ENCODE data around the gene MUC13.
"Not testable (repeated sequence)": the region's sequence is repeated elsewhere in the genome, so short reads cannot be mapped to it uniquely, and the experiment has no call there.

The MUC13 gene

GRCh38 chr3:124960698-124961097 is 26.1 kb upstream of the MUC13 start:
- no peak overlapping the region for H3K14ac ChIP-seq (ENCODE audit: low read length)
- H2AK5ac ChIP-seq (ENCODE audit: low read depth, low read length) = no peak overlapping the region
- H2BK120ac ChIP-seq (ENCODE audit: low read depth, low read length) = no peak overlapping the region
- H4K91ac ChIP-seq (ENCODE audit: low read depth, low read length, poor library complexity) = no peak overlapping the region
- H3K79me1 ChIP-seq (ENCODE audit: low read depth, low read length) = no peaks in the 10 kb centered on the region
- no peaks in the 10 kb centered on the region for H3K9me3 ChIP-seq (replicated peaks in 1 of 2; ENCODE audit: control insufficient read depth in 2 of 2, insufficient read depth in 1 of 2, low read depth in 1 of 2, low read length in 2 of 2)
- no peak overlapping the region for H4K8ac ChIP-seq (ENCODE audit: low read depth, low read length)
- H3K23ac ChIP-seq (ENCODE audit: low read depth, low read length, poor library complexity) = no peak overlapping the region
- H3K4ac ChIP-seq (ENCODE audit: low read length) = no peak overlapping the region
- no peak overlapping the region for H2BK5ac ChIP-seq (ENCODE audit: low read length)
- H3K27ac ChIP-seq (replicated peaks; ENCODE audit: low read length) = no peak overlapping the region
- H3K27me3 ChIP-seq (ENCODE audit: control insufficient read depth in 3 of 3, insufficient read depth in 3 of 3, low read depth in 1 of 3, low read length in 3 of 3) = no peaks in the 10 kb centered on the region
- no peak overlapping the region for H2BK12ac ChIP-seq (ENCODE audit: low read length)
- no peak for DNase-seq (ENCODE audit: low spot score)
- no CpG with 5 or more reads among the region's 5 CpGs for WGBS, 2 donors (ENCODE audit: extremely low coverage in 2 of 2, insufficient read length in 2 of 2, insufficient replicate concordance in 1 of 2)
- no peaks in the 10 kb centered on the region for H3K36me3 ChIP-seq (replicated peaks in 1 of 2; ENCODE audit: control insufficient read depth in 2 of 2, insufficient read depth in 2 of 2, low read length in 2 of 2)
- no peak overlapping the region for H3K4me2 ChIP-seq (ENCODE audit: insufficient read depth, low read length, poor library complexity, severe bottlenecking)
- H3K4me3 ChIP-seq (ENCODE audit: low read length in 2 of 2) = no peak overlapping the region
- no peak overlapping the region for H2BK15ac ChIP-seq (ENCODE audit: low read length)
- no peaks in the 10 kb centered on the region for H3K4me1 ChIP-seq (ENCODE audit: control insufficient read depth in 2 of 2, insufficient read depth in 1 of 2, low read depth in 1 of 2, low read length in 2 of 2)
- H3K9ac ChIP-seq (ENCODE audit: low read depth, low read length, poor library complexity) = no peak overlapping the region
- H3K18ac ChIP-seq (ENCODE audit: low read length) = no peak overlapping the region
- H2AFZ ChIP-seq (ENCODE audit: low read length) = no peak overlapping the region

GRCh38 chr3:124960105-124960504 is 25.6 kb upstream of the MUC13 start:
- Histone ChIP-seq H3K23ac (ENCODE audit: low read depth, low read length, poor library complexity) (no peak overlapping the region), H3K4me2 (ENCODE audit: insufficient read depth, low read length, poor library complexity, severe bottlenecking) (no peak overlapping the region), H2BK15ac (ENCODE audit: low read length) (no peak overlapping the region), H3K36me3 (replicated peaks in 1 of 2; ENCODE audit: control insufficient read depth in 2 of 2, insufficient read depth in 2 of 2, low read length in 2 of 2) (no peaks in the 10 kb centered on the region), H2BK120ac (ENCODE audit: low read depth, low read length) (no peak overlapping the region), H2BK5ac (ENCODE audit: low read length) (no peak overlapping the region), H3K9me3 (replicated peaks in 1 of 2; ENCODE audit: control insufficient read depth in 2 of 2, insufficient read depth in 1 of 2, low read depth in 1 of 2, low read length in 2 of 2) (no peaks in the 10 kb centered on the region), H3K4ac (ENCODE audit: low read length) (no peak overlapping the region), H4K8ac (ENCODE audit: low read depth, low read length) (no peak overlapping the region), H3K14ac (ENCODE audit: low read length) (no peak overlapping the region), H3K27me3 (ENCODE audit: control insufficient read depth in 3 of 3, insufficient read depth in 3 of 3, low read depth in 1 of 3, low read length in 3 of 3) (no peaks in the 10 kb centered on the region), H3K79me1 (ENCODE audit: low read depth, low read length) (no peaks in the 10 kb centered on the region), H2BK12ac (ENCODE audit: low read length) (no peak overlapping the region), H2AK5ac (ENCODE audit: low read depth, low read length) (no peak overlapping the region), H2AFZ (ENCODE audit: low read length) (no peak overlapping the region), H3K18ac (ENCODE audit: low read length) (no peak overlapping the region), H3K9ac (ENCODE audit: low read depth, low read length, poor library complexity) (no peak overlapping the region), H4K91ac (ENCODE audit: low read depth, low read length, poor library complexity) (no peak overlapping the region), H3K4me3 (ENCODE audit: low read length in 2 of 2) (no peak overlapping the region), H3K27ac (replicated peaks; ENCODE audit: low read length) (no peak overlapping the region), H3K4me1 (ENCODE audit: control insufficient read depth in 2 of 2, insufficient read depth in 1 of 2, low read depth in 1 of 2, low read length in 2 of 2) (no peaks in the 10 kb centered on the region)
- no CpG with 5 or more reads among the region's 3 CpGs for WGBS, 2 donors (ENCODE audit: extremely low coverage in 2 of 2, insufficient read length in 2 of 2, insufficient replicate concordance in 1 of 2)
- no peak for DNase-seq (ENCODE audit: low spot score)

- not testable (repeated sequence) for DNase-seq (ENCODE audit: low spot score); H2BK120ac ChIP-seq (ENCODE audit: low read depth, low read length); H3K9ac ChIP-seq (ENCODE audit: low read depth, low read length, poor library complexity); H3K4me1 ChIP-seq (ENCODE audit: control insufficient read depth in 2 of 2, insufficient read depth in 1 of 2, low read depth in 1 of 2, low read length in 2 of 2); H3K23ac ChIP-seq (ENCODE audit: low read depth, low read length, poor library complexity); H3K14ac ChIP-seq (ENCODE audit: low read length); H3K36me3 ChIP-seq (replicated peaks in 1 of 2; ENCODE audit: control insufficient read depth in 2 of 2, insufficient read depth in 2 of 2, low read length in 2 of 2); H3K4me2 ChIP-seq (ENCODE audit: insufficient read depth, low read length, poor library complexity, severe bottlenecking); H4K91ac ChIP-seq (ENCODE audit: low read depth, low read length, poor library complexity); H2AFZ ChIP-seq (ENCODE audit: low read length); H4K8ac ChIP-seq (ENCODE audit: low read depth, low read length); H3K4ac ChIP-seq (ENCODE audit: low read length); H3K27me3 ChIP-seq (ENCODE audit: control insufficient read depth in 3 of 3, insufficient read depth in 3 of 3, low read depth in 1 of 3, low read length in 3 of 3); H3K9me3 ChIP-seq (replicated peaks in 1 of 2; ENCODE audit: control insufficient read depth in 2 of 2, insufficient read depth in 1 of 2, low read depth in 1 of 2, low read length in 2 of 2); H2AK5ac ChIP-seq (ENCODE audit: low read depth, low read length); H2BK15ac ChIP-seq (ENCODE audit: low read length); H3K4me3 ChIP-seq (ENCODE audit: low read length in 2 of 2); H2BK12ac ChIP-seq (ENCODE audit: low read length); H3K27ac ChIP-seq (replicated peaks; ENCODE audit: low read length); H2BK5ac ChIP-seq (ENCODE audit: low read length); H3K79me1 ChIP-seq (ENCODE audit: low read depth, low read length); H3K18ac ChIP-seq (ENCODE audit: low read length)
- WGBS, 2 donors (ENCODE audit: extremely low coverage in 2 of 2, insufficient read length in 2 of 2, insufficient replicate concordance in 1 of 2) = no CpG with 5 or more reads among the region's 4 CpGs
Measured at GRCh38 chr3:124957951-124958350, 23.4 kb upstream of the MUC13 start.

- Histone ChIP-seq H3K4me2 (ENCODE audit: insufficient read depth, low read length, poor library complexity, severe bottlenecking) (no peak overlapping the region), H2AK5ac (ENCODE audit: low read depth, low read length) (no peak overlapping the region), H2BK120ac (ENCODE audit: low read depth, low read length) (no peak overlapping the region), H2AFZ (ENCODE audit: low read length) (no peak overlapping the region), H3K27ac (replicated peaks; ENCODE audit: low read length) (no peak overlapping the region), H3K18ac (ENCODE audit: low read length) (no peak overlapping the region), H3K4me1 (ENCODE audit: control insufficient read depth in 2 of 2, insufficient read depth in 1 of 2, low read depth in 1 of 2, low read length in 2 of 2) (no peaks in the 10 kb centered on the region), H4K91ac (ENCODE audit: low read depth, low read length, poor library complexity) (no peak overlapping the region), H3K4me3 (ENCODE audit: low read length in 2 of 2) (no peak overlapping the region), H3K27me3 (ENCODE audit: control insufficient read depth in 3 of 3, insufficient read depth in 3 of 3, low read depth in 1 of 3, low read length in 3 of 3) (no peaks in the 10 kb centered on the region), H3K23ac (ENCODE audit: low read depth, low read length, poor library complexity) (no peak overlapping the region), H3K9ac (ENCODE audit: low read depth, low read length, poor library complexity) (no peak overlapping the region), H2BK12ac (ENCODE audit: low read length) (no peak overlapping the region), H3K9me3 (replicated peaks in 1 of 2; ENCODE audit: control insufficient read depth in 2 of 2, insufficient read depth in 1 of 2, low read depth in 1 of 2, low read length in 2 of 2) (no peaks in the 10 kb centered on the region), H3K79me1 (ENCODE audit: low read depth, low read length) (no peaks in the 10 kb centered on the region), H3K14ac (ENCODE audit: low read length) (no peak overlapping the region), H3K4ac (ENCODE audit: low read length) (no peak overlapping the region), H2BK15ac (ENCODE audit: low read length) (no peak overlapping the region), H3K36me3 (replicated peaks in 1 of 2; ENCODE audit: control insufficient read depth in 2 of 2, insufficient read depth in 2 of 2, low read length in 2 of 2) (no peaks in the 10 kb centered on the region), H4K8ac (ENCODE audit: low read depth, low read length) (no peak overlapping the region), H2BK5ac (ENCODE audit: low read length) (no peak overlapping the region)
- no CpG with 5 or more reads among the region's 5 CpGs for WGBS, 2 donors (ENCODE audit: extremely low coverage in 2 of 2, insufficient read length in 2 of 2, insufficient replicate concordance in 1 of 2)
- DNase-seq (ENCODE audit: low spot score) = no peak
Measured at GRCh38 chr3:124952282-124952855, 17.8 kb upstream of the MUC13 start.

Data from neuronal stem cell (in vitro differentiated cells).